Right ventricle myocardium superior (tissue), 1 donor: ENCODE data around the gene CGB2. TPM values are rescaled to one million over a fixed set of nuclear protein-coding genes. Genes with fewer than 3 reads are reported as not detected.
"Not testable (repeated sequence)": the region's sequence is repeated elsewhere in the genome, so short reads cannot be mapped to it uniquely, and the experiment has no call there.

Experiments
- ATAC-seq: fragments of 200-7000 bp; cut with Tn5 transposase; one replicate; pipeline ENCODE4 v1.9.1; 2020; ENCODE audit warnings: mild to moderate bottlenecking; ENCODE audit not compliant: poor library complexity
- DNase-seq: peaks from one replicate; pipeline ENCODE4 v3.0.0-alpha.2; 2020
- intact Hi-C: fragments of 100-400 bp; cut with DNase I; formaldehyde crosslinking; loops from one replicate; pipeline ENCODE4 v1.11.2; 2022
- total RNA-seq: library from RNA; stranded (reverse); fragmentation: NEBNext Ultra II Directional; extraction: Animal tissue kit (Norgen Biotek cat#: 25700); gene quantifications from one replicate; pipeline ENCODE4 v1.2.1, GENCODE V29; 2021
- donor health status: DM: no; HTN: yes; CAD: no; lungs with severe emphysema.

CGB2 gene
- total RNA-seq, 1 donor from 2014 or later = not detected

DNA sequence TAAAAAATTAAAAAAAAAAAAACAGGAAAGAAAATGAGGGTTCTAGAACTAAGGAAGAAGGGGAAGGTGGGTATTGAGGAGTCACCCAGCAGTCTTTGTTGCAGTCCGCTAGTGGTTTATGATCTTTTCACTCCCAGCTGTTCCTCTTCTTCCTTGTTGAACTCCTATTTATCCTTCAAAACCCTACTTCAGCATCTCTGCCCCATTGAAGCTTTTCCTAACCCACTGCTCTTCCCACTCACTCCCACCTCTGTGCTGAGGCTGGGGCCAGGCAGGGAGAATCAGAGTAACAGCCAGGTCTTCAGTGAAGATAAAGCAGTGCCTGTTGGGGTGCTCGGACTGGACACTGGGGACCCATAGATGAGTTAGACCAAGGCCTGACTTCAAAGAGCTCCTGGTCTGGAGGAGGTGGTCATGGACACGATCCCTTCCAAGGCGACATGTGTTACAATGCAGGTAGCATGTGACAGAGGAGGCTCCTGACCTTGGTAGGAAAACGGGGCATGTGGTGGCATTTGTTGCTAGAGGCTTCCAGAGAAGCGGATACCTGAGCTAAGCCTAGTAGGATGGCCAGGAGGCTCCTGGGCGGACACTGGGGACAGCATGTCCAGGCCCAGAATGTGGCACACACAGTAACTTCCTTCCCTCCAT, 26.6 kb upstream of the CGB2 start:
- no peak for ATAC-seq
- DNase-seq = no peak
- intact Hi-C loops = no loop called here

GRCh38 chr19:49006905-49007304, 24.8 kb upstream of the CGB2 start:
- intact Hi-C loops = no loop called here
- no peak for DNase-seq
- no peak for ATAC-seq

GRCh38 chr19:49009828-49010227, 21.9 kb upstream of the CGB2 start:
- no peak for ATAC-seq
- no peak for DNase-seq
- intact Hi-C loops = no loop called here

GRCh38 chr19:49010453-49010852, 21.2 kb upstream of the CGB2 start:
- ATAC-seq (no peak), DNase-seq (no peak)
- intact Hi-C loops = no loop called here

GRCh38 chr19:49011194-49011593, 20.5 kb upstream of the CGB2 start:
- ATAC-seq = no peak
- DNase-seq = no peak
- intact Hi-C loops = no loop called here

DNA sequence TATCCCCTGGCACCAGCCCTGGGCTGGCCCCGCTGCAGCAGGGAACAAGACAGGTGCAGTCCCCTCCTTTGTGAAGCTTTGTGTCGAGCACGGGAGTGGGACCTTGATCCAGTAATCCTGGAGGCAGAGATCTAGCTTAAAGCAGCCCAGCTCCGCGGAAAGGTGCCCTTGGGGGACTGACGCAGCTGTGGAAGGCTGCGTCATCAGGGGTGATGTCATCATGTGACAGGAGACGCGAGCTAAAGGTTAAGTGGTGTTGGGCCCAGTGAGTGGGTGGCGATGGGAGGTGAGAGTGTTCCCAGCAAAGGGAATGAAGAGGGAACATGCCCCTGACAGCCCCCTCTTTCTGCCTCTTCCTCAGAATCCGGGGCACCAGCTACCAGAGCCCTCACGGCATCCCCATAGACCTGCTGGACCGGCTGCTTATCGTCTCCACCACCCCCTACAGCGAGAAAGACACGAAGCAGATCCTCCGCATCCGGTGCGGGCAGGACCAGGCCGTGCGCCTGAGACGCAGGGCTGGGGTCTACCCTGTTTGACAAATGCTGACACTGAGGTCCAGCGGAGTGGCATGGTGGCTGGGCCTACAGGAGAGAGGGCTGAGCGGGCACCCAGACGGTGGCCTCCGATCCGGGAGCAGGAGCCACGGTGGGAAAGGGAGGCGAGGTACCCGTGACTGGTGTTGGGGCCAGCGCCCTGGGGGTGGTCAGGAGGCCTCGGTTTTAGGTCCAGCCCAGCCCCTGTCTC, 17.4 kb upstream of the CGB2 start:
- intact Hi-C loops = no loop called here
- no peak for DNase-seq

GRCh38 chr19:49014870-49015255, 16.8 kb upstream of the CGB2 start:
- intact Hi-C loops = no loop called here
- DNase-seq (no peak), ATAC-seq (no peak)

More for the DNA sequence above, 17.4 kb upstream of the CGB2 start:
- no peak for ATAC-seq

GRCh38 chr19:49016067-49016839, 15.4 kb upstream of the CGB2 start:
- intact Hi-C loops = no loop called here
- no peak for DNase-seq

GRCh38 chr19:49017041-49017665, 14.5 kb upstream of the CGB2 start, which contains the start of gene LHB:
LHB (minus strand) TSS chr19:49017091; CDS start chr19:49017081, 10 bp downstream.
- DNase-seq = no peak
- intact Hi-C loops = no loop called here
- ATAC-seq = no peak

More at GRCh38 chr19:49016067-49016839, 15.4 kb upstream of the CGB2 start:
- ATAC-seq = no peak

DNA sequence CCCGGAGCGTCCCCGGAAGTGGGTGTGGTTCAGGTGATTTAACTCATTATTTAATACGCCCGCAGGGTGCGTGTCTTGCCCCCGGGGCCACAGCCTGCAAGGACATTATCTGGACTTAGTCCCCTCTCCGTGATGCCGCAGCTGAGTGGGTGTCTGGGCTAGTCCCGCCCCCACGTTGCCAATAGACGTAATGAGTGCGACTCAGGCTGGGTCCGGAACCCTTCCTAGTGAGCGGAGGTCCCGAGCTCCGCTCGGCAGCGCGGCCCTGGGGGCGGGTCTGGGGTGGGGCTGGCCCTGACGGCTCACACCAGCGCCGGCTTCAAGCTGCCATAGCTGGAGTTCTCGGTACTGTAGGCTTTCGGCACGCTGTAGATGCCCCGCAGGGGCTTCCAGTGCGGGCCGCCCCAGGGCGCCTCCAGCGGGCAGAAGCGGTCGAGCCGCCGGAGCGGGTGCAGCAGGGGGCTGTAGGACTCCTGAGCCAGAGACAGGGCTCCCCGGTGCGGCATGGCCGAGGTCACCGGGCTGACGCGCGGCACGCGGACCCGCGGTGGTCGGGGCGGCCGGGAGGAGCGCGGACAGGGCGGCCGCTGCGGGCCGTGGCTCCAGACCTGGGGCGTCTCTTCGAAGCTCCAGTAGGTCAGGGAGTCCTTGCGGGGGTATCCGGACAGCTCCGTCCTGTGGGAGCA, 13.9 kb upstream of the CGB2 start:
- DNase-seq = peak; percentile 63
- peak; percentile 73 for ATAC-seq
- intact Hi-C loops = no loop called here

GRCh38 chr19:49018388-49019241, 13.1 kb upstream of the CGB2 start:
- ATAC-seq (peak; percentile 36), DNase-seq (peak; percentile 58)
- intact Hi-C loops = not testable (repeated sequence)

GRCh38 chr19:49019242-49019932, 12.3 kb upstream of the CGB2 start:
- DNase-seq = peak; percentile 86
- intact Hi-C loops = no loop called here
- ATAC-seq = peak; percentile 81

GRCh38 chr19:49020342-49020741, 11.3 kb upstream of the CGB2 start:
- no peak for ATAC-seq
- DNase-seq = no peak
- intact Hi-C loops = no loop called here

DNA sequence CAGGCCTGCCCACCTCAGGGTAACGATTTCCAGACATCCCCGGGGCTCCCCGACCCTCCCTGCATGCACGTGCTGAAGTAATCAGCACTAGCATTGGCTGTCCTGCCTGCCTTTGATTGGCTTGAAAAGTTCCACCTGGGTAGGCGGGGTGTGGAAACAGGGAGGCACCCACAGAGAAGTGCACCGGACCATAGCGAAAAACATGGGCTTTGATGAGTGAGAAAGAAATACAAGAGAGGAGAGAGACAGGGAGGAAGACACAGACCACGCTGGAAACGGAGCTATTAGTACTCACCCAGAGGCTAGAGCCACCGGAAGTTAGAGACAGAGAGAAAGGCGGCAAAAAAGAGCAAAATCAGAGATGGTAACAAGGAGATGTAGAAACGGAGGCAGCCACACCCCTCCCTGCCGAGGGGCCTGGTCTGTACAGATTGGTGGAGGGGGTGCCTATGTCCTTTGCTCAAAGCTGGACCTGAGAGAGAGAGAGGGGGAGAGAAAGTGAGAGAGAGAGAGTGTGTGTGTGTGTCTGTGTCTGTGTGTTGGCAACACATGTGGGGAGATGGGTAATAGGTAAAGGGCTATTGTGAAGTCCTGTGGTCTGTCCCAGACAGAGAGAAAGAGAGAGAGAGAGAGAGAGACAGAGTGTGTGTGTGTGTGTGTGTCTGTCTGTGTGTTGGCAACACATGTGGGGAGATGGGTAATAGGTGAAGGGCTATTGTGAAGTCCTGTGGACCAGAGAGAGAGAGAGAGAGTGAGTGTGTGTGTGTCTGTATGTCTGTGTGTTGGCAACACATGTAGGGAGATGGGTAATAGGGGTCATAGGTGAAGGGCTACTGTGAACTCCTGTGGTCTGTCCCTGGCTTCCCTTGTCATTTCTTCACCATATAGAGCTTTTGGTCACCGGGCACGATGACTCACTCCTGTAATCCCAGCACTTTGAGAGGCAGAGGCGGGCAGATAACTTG, 10.5 kb upstream of the CGB2 start:
- intact Hi-C loops = no loop called here
- ATAC-seq (no peak), DNase-seq (no peak)

DNA sequence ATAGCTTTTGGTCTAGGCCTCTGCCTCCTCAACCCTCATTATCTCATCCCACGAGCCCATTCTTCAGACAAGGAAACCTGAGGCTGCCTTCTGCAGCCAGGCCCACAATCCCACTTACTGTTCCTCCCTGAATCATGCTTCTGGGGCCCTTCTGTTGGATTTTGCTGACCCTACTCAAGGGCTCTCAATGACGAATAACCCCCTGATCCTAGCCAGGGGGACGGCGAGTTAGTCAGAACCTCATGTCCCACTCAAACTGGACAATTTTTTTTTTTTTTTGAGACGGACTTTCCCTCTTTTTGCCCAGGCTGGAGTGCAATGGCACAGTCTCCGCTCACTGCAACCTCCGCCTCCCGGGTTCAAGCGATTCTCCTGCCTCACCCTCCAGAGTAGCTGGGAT, 9.6 kb upstream of the CGB2 start:
- no peak for DNase-seq
- no peak for ATAC-seq
- intact Hi-C loops = no loop called here

DNA sequence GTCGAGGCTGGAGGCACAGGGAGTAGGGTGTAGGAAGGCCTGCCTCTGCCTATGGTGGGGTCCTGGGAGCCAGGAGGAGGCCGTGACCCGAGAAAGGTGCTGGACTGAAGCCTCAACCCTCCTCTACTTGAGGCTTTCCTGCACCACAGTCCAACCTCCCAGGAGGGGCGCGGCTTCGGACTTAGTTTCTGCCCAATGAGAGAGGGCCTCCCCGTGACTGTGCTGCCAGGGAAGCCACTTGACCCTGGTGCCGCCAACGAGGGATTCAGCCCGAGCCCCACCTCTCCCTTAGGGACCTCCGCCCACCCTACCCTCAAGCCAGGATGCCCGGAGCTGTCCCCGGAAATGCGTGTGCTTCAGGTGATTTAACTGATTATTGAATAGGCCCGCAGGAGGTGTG, 7.5 kb upstream of the CGB2 start, which contains the start of gene CGB3:
TSS of gene CGB3 (minus strand) at position 101 of the 400 bp plus-strand sequence. CDS start 362 bp downstream, outside the sequence.
- ATAC-seq, DNase-seq, intact Hi-C loops: not testable (repeated sequence)
